HG02571 (cell line): ENCODE measurements around the gene NPAS3.

Source experiments
- ATAC-seq: cut with Tn5 transposase; IDR thresholded peaks from one replicate; pipeline ENCODE4 v1.9.1; 2021; ENCODE audit warnings: mild to moderate bottlenecking, moderate library complexity; ENCODE audit not compliant: unreplicated experiment

The NPAS3 gene

DNA sequence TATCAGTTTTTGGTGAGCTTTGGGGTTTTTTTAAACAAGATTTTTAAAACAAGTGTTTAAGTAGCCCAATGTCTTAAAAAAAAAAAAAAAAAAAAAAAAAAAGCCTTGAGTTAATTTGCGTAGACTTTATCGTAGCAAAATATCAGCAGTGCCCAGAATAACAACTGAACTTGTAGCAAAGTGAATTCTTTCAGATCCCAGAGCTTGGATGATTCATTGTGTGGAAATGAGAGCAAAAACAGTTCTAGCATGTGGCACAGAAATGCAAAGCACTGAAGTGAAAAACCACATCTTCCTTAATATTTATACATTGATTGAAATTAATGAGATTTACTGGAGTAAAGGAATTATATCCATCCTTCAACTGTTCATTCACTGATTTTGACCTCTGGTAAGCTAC, 754.1 kb downstream of the NPAS3 start:
- no peak for ATAC-seq

DNA sequence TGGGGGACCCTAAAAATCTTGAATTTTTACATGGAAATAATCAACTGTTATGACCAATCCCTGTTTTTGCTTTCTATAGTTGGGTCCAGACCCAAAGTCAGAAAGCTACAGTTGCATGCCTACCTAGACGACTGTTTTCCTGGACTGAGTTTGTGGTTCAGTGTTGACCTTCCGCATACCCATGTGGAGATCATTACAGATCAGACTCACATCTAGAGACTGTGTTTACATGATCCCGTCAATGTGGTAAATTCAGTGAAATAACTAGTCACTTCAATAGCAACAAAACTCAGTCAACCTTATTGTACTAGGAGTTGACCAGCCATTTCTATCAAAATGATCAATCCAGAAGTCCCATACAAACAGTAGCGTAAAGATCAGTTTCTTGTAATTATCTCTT, 754.6 kb downstream of the NPAS3 start:
- ATAC-seq = no peak

DNA sequence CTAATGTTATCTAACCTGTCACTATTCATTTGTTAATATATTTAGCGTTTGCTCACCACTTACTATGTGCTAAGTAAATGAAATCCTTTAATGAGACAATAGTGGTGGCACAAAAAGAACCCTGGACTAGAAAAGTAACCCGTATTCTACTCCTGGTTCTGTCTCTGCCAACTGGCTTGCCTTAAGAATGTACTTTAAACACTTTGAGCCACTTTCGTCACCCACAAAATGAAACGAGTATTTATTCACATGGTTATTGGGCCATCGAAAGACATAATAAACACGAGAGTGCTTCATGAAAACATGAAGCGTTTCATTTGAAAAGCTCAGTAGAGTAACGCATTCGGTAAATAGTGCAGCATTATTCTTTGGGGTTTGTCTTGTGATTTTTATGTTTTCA, 757.5 kb downstream of the NPAS3 start:
- no peak for ATAC-seq

DNA sequence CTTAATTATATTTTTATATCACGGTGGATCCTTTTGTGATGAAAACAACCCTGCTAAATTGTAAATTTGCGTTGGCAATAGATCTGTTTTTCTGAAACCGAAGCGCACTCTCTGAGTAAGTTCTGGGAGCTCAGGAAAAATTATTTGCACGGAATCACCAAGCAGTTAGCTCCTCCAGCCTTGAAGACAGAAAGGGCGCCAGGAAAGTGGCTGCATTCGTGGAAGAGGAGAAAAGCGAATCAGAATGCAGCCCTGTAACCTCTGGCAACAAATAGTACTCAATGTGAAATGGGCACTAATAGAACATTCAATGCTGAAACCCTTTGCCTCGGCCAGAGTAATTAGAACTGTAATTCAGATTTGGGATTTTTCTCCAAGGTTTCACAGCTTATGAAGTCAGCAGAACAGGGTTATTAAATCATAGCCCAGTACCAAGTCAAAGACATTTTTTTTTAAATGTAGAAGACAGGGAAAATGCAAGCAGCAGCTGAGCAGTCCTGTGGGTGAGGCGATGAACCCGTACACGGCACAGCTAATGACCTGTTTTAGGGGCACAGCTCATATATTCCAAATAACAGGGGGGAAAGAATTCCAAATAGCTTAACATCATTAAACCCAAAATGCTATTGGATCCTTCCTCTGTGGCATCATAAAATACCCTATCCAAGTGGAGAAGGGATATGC, 760.8 kb downstream of the NPAS3 start:
- ATAC-seq = no peak

DNA sequence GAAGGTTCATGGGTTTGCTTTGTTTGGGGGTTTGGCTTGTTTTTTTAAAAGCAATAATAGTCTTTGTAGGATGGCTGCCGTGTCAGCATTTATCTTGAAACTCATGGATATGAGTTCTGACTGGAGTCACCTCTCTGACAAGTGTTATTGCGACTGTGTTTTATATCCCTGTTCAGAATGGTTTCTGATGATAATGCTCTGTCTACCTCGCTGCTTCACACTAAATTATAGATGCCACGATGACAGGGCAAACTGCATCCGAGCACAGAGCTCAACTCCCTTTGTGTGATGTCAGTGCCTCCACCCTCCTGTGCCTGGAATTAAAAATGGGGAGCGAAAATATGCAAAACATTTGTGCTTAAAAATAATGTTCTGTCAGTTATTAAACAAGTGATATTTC, 761.4 kb downstream of the NPAS3 start:
- no peak for ATAC-seq

DNA sequence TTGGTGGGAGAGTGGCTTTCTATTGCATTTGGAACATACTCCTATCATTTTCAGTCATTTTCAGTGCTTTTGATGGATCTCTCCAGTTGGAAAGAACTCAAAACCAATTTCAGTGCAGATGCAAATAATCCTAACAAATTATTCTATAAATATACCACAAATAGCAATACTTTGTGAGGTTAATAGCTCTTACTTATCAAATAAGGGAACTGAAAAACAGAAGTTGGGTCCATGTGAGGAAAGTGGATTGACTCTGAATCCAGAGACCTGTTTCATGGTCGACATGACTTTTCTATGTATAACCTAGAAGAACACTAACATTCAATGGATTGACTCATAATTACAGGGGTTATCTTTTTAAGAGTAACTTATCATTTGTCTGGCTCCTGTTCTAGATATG, 763.6 kb downstream of the NPAS3 start:
- no peak for ATAC-seq

DNA sequence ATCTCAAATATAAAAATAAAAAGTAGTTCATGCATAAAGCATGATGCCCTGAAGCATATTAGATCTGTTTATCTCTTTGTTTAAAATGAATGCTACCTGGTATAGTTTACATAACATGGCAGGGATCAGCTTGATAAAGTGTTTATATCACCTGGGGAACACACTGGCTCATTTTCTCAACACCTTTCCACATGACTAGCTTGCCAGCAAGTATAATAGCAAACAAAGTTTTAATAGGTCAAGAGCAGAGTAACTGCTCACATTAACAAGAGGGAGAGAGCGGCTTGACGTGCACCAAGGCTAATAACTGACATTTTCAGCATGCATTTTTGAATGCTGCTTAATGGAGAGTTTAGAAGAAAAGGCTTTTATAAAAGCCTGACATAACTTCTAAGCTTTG, 765.8 kb downstream of the NPAS3 start:
- no peak for ATAC-seq

DNA sequence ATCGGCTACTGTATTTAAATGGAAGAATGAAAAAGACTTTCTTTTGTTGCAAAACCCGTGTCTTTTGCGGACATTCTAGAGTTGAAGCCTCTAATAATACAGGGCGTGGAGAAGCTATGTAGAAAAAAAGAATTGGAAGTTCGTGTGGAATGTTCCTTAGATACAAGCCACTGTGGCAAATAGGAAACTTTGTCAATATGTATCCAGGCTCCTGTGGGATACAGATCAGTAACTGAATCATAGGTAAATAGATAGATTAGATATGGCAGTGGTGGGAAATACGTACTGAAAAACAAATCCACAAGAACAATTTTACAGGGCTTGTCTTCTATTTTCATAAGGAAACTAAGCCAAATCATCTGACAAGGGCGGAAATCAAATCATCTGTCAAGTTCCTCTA, 766.8 kb downstream of the NPAS3 start:
- no peak for ATAC-seq

DNA sequence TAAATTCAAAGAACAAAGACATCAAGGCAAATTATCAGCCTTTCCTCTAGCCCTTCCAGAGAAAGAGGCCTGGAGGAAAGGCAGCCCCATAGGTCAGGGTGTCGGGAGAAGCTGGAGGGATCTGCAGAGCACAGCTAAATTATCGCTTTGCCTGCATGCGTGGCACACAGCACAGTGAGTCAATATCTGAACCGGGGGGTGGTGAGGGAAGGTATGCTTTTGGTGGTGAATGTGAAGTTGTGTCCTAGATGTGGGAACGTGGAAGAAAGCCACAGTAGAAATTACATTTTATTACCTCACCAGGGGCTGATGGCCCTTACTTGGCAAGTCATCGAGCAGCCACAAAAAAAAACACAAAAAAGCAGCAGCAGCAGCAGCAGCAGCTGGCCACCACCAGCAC, 769.0 kb downstream of the NPAS3 start:
- ATAC-seq = no peak

DNA sequence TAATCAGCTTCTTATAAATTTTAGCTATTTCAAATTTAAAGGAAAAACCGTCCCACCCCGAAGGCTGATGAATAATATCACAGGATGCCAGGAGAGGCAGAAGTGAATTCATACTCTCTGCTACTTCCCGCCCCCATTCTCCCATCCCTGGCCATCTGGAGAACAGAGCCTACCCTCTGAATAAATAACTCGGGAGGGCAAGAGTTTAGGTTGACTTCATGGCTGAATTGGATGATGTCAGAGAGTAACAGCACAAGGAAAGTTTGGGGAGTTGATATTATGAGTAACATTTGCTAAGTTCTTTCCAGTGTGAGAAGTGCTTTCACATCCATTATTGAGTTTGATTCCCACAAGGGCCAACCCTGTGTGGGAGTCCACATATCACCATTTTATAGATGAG, 770.6 kb downstream of the NPAS3 start:
- no peak for ATAC-seq

DNA sequence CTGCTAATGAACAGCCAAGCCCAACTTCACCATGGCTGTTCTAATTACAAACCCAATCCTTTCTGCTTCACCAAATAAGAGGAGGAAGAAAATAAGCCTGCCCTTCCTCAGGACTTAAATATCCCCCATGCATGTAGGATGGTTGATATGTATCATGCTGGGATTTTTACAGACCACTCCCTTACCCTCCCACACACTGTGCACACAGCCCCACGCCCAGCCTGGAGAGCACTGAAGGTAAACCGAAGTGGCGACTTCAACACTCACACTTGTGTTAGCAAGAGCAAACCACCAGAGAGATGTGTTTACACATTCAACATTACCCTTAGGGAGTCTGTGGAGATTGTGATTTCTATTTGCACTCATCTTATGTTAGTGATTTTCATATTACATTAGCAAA, 771.0 kb downstream of the NPAS3 start:
- ATAC-seq = no peak

DNA sequence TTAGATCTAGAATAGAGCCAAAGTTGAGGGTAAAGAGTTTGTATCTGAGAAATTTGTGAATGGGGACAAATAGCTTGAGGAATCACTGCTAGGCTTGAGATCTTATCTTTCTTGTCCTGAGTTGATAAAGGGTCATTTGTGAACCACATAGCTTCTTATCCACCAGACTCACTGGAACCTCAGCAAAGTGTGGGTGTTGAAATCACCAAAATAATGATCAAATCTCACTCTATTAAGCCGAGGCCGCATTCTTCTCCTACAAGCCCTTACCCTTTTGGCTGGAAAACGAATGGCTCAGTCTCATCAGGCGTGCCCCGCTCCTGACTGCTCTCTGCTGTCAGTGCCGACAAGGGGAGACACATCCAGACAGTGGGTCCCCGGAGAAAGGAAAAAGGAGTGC, 771.6 kb downstream of the NPAS3 start:
- no peak for ATAC-seq

DNA sequence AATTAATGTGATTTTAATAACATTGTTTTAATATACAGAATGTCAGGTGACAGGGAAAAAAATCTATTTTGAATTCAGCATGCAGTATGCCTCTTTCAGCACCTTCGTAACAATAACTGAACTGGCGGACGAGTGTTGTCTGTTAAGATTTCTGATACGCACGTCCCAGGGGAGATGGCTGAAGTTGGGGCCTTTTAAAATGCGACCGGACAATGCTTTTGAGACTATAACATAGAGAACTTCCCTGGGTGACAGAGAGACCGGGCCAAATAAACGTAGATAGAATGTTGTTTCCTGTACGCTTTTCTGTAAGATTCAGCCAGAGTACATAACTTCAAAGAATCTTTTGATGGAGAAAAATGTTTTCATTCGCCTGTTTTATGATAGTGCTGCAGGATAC, 772.5 kb downstream of the NPAS3 start:
- no peak for ATAC-seq

DNA sequence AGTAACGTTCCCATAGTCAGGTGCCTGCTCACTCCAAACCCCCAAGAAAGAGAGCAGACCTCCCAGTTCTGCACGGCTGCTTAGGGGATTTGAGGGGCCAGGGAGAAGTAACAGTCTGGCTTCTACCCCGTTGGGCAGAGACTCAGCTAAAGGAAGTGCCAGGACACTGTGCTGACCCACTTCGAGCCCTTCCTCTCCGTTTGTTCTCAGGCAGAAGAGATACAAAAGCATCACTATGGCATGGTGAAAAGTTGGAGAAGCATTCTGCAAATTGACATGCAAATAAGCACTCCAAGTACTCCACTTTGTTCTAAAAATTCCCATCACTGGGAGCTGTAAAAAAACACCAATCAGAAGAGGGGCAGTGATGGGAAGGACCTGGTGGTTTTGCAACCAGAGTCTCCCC, 773.1 kb downstream of the NPAS3 start:
- ATAC-seq = no peak

DNA sequence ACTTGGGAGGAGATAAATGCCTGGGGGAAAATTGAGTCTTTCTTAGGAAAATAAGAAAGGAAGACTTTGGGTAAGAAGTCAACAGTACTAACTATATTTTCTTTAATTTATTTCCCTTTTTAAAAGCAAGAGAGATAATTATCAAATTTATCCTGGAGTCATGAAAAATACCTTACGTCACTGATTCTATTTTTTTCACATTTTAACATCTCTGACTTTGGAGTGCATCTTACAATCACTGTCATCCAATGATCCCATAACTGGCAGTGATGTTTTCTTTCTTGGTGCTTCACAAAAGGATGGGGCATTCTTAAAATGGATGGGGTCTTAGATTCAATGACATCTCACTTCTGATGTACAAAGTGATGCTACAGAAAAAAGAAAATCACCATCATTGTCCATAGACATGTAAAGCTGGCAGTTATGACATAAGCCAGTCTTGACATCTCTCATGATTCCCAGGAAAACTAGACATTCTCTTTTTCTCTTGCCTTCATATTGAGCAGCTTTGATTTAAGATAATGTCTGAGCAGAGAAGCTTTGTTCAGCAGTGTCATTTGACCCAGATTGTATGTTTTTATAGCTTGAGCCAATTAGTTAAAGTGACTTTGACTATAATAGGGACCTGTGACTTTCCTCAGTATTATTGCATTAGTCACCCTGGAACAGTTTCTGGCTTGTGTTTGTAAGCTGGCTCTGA, 776.0 kb downstream of the NPAS3 start:
- ATAC-seq = no peak

DNA sequence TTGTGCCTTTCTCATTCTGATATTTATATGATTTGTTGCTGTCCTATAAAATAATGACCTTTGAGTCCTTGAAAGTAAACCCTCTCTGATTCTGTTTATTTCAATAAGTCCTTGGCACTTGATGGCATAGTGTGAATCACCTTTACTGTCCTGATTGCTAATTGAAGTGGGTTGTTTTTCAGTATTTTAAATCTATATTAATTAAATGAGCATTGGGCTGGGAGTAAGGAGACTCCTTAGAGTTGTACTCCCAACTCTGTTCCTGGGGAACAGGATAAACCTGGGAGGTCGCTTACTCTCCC, 776.5 kb downstream of the NPAS3 start:
- no peak for ATAC-seq

DNA sequence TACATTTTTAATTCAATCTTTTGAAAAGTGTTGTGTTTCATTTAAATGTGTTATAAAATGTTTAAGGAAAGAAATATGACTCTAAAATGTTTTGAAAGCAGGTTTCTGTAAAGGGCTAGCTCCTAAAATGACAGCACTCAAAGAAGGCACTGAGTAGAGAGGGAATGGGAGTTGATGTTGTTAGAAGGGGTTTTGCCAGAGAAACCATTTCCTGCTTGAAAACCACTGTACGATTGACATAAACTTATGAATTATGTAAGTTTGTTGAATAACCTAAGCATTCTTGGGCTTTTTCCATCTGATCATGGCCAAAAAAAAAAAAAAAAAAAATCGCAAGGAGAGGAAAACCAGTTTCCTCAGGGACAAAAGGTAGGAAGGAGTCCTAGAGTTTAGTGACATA, 778.2 kb downstream of the NPAS3 start:
- ATAC-seq = no peak

DNA sequence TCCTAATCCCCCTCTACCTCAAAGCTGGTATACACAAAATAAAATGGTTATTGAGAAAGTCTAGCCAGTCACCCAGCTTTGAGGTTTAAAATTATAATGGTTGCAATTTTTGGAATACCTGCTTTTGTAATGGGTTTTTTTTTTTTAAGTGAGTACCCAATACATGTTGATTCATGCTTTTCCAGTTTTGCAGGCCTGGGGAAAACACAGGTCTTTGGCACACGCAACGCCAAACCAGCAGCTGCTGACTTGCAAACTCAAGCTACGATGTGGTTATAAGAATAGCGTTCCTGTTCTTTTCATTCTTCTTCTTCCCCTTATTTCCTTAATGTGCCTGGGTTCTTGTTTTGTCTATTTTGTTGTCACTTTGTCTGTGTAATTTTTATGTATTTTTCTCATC, 779.2 kb downstream of the NPAS3 start:
- ATAC-seq = no peak

DNA sequence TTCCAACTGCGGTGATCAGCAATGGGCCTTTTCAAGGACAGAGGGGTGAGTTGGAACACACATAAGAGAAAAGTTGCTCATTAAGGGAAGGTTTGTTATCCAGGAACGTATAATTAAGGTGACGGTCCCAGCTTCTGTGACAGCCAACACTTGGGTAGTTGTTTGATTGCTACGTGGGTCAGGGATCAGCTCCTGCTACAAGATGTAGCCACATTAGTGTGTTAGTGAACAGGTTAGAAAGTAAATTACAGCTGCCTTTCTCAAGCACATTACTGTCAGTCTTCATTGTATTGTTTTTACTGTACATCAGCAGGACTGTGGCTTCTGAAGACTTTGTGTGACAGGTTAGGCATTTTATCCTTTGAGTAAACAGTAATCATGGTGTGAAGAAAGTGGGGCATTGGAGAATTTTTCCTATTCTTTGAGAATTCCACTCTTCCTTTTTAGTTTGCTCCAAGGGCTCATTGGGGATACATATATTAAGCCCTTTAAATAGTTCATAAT, 781.7 kb downstream of the NPAS3 start:
- no peak for ATAC-seq

DNA sequence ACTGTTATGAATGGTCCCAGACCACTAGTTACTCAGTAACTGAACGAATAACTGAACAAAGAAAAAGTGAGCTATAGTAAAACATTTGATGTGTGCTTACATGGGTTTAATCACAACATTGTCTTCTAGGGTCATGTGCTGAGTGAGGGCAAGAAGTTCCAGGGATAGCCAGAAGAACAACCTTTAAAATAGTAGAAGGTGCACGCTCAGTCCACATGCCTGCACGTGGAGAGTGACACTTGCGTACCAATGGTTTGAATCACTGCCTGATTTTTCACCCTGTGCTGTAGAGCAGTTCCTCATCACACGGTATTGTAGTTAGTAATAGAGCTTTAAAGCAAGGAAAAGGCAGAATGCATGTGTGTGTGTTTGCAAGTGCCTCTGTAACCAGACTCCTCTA, 788.0 kb downstream of the NPAS3 start:
- no peak for ATAC-seq

DNA sequence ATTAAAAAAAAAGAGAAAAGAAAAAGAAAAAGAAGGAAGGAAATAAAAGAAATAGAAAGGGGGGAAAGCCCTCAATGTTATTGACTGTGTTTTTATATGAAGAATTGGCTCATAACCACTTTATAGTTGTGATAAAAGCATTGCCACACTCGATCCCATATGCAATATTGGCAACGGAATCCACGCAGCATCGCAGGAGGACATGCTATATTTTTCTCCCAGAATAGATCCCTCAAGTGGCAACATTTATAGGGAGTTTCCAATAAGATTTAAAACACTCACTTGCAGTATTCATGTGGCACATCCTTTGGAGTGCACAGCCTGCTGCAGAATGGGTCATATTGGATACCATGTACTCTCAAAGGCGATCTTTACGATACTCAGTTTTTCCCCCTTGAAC, 788.9 kb downstream of the NPAS3 start:
- no peak for ATAC-seq

DNA sequence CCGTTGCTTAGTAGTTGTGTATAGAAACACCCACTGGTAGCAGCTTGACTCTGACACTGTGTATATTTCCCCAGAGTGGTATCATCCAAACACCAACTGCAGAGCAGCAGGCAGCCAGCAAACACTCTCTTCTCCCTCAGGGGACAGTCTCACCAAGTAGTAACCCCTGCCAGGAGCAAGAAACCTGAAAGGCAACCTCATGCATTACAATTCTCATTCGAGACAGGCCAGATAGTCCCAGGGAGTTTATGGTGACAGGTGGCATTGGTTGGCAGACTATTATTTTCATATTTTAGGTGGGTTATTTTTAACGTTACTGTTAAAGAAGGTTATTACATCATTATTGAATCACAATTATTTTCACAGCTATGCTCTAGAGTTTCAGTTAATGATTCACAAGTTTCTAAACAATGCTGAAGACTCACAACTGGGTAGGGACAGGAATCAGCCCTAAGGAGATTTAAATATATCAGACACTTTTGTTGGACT, 789.4 kb downstream of the NPAS3 start:
- no peak for ATAC-seq

DNA sequence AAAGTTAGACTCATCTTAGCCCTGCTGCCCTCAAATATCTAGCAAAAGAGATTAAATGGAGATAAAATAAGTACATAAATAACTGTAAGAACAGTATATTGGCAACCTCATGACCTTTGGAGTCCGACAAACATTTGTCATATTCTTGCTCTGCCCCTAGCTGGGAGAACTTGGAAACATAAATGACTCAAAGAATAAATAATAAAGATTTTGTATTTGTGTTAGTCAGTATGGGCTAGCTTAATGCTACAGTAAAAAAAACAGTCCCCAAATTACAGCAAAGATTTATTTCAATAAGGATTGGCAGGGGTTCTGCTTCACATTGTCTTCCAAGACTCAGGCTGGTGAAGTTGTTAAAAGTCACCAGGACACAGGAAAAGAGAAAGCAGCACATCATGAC, 791.5 kb downstream of the NPAS3 start:
- no peak for ATAC-seq
